Lower leg skin (tissue), 3 donors: ENCODE results near the gene DECR2.

Experiments
- CTCF ChIP-seq, 3 donors: fragments of 450-650 bp; IDR thresholded peaks; one replicate each; pipeline ENCODE4 v1.5.1; 2016; ENCODE audit warnings: antibody characterized with exemption in 3 of 3, mild to moderate bottlenecking in 3 of 3, moderate library complexity in 2 of 3
- POLR2A ChIP-seq, 2 donors: fragments of 450-650 bp; IDR thresholded peaks; one replicate each; pipeline ENCODE4 v1.6.1; 2016 to 2017; ENCODE audit warnings: antibody characterized with exemption in 2 of 2, mild to moderate bottlenecking in 1 of 2, moderate library complexity in 1 of 2

- no peak for TF ChIP-seq CTCF (IDR thresholded peaks at IDR 0.05)
- TF ChIP-seq POLR2A (IDR thresholded peaks at IDR 0.05): no peak
Measured at GRCh38 chr16:368388-369158, 33.1 kb upstream of the DECR2 start.
